Measurements from ENCODE around the gene RPUSD1. TPM values are rescaled to one million over a fixed set of nuclear protein-coding genes. Genes with fewer than 3 reads are reported as not detected.

Gene RPUSD1
- total and polyA plus RNA-seq, 2 of the 13 experiments (the other 11 are each of a cell fraction or from before 2014, with no cell fraction given): 13.1 to 26.2 TPM

DNA sequence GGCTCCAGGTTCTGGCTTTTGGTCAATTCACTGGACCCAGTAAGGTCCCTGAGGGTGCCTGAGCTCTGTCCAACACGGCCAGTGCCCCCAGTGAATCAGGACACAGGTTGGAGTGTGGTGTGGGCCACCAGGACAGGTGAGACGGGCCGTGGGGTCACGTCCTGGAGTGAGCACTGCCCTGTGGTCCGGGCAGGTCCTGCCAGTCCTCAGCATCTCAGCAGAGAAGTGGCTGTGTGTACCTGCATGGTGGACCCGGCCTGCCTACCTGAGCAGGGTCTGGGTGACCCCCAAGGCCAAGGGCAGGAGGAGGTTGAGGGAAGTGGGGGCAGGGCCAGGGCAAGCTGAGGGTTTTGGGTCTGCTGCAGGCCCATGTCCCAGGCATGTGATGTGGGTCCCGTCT is 14.3 kb upstream of the RPUSD1 start:
- intact Hi-C loops (cut with micrococcal nuclease; ENCODE audit: unreplicated experiment): no loop called here
- H3K79me2 ChIP-seq (ENCODE audit: insufficient read depth, low read length): no peaks in the 10 kb centered on the region
- H3K27ac ChIP-seq (ENCODE audit: extremely low read length, insufficient read depth, low read length): no peak overlapping the region
- no peak overlapping the region for H3K9ac ChIP-seq (ENCODE audit: insufficient read depth, low read depth, low read length)
- H3K36me3 ChIP-seq (replicated peaks in 1 of 2; ENCODE audit: control insufficient read depth in 1 of 2, insufficient read depth in 2 of 2, low read length in 2 of 2): no peaks in the 10 kb centered on the region
- no peak for FAIRE-seq
- no peak overlapping the region for H3K4me3 ChIP-seq (replicated peaks in 1 of 3; ENCODE audit: insufficient read depth in 1 of 3, low read depth in 2 of 3, low read length in 3 of 3)
- H3K4me1 ChIP-seq (ENCODE audit: insufficient read depth, low read length): no peaks in the 10 kb centered on the region
- DNase-seq (ENCODE audit: low spot score): no peak
- H4K20me1 ChIP-seq (ENCODE audit: insufficient read depth, low read length): no peaks in the 10 kb centered on the region
- BruUV-seq (replicated peaks): no TSS peak
- 0% methylated on average over 2 of the region's 7 CpGs for WGBS (ENCODE audit: low lambda C conversion rate)
- no peak overlapping the region for H3K4me2 ChIP-seq (ENCODE audit: low read depth, low read length)
- ATAC-seq: peak; percentile 5; the same call in 1 of the 3 replicates
- in situ Hi-C loops (cut with HindIII; ENCODE audit: extremely low pct_ligation_motif_present, low pct_unique_long_range_greater_than_20kb): loop anchor here (25.0 kb wide), 1 partner anchor 410 kb away; no protein-coding TSS in a partner anchor
- POLR2A ChIA-PET: no interaction called here
- no peak overlapping the region for H2AFZ ChIP-seq (ENCODE audit: low read length)
- TF ChIP-seq SP5 (CRISPR knock-in tag; IDR thresholded peaks at IDR 0.05; ENCODE audit: borderline replicate concordance, low read depth) (no peak), RBM39 (IDR thresholded peaks at IDR 0.05; ENCODE audit: low read depth, low read length, poor library complexity, severe bottlenecking) (no peak), MXI1 (IDR thresholded peaks at IDR 0.05; ENCODE audit: borderline replicate concordance, low read depth, low read length) (no peak), PAF1 (CRISPR knock-in tag; IDR thresholded peaks at IDR 0.05) (no peak), ETV6 (CRISPR knock-in tag; conservative IDR thresholded peaks at IDR 0.05) (no peak), ZNF776 (CRISPR knock-in tag; IDR thresholded peaks at IDR 0.05) (no peak)
- TF ChIP-seq, protein P1, sequence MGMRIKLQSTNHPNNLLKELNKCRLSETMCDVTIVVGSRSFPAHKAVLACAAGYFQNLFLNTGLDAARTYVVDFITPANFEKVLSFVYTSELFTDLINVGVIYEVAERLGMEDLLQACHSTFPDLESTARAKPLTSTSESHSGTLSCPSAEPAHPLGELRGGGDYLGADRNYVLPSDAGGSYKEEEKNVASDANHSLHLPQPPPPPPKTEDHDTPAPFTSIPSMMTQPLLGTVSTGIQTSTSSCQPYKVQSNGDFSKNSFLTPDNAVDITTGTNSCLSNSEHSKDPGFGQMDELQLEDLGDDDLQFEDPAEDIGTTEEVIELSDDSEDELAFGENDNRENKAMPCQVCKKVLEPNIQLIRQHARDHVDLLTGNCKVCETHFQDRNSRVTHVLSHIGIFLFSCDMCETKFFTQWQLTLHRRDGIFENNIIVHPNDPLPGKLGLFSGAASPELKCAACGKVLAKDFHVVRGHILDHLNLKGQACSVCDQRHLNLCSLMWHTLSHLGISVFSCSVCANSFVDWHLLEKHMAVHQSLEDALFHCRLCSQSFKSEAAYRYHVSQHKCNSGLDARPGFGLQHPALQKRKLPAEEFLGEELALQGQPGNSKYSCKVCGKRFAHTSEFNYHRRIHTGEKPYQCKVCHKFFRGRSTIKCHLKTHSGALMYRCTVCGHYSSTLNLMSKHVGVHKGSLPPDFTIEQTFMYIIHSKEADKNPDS (CRISPR knock-in tag; IDR thresholded peaks at IDR 0.05): no peak
- TF ChIP-seq, protein P2, sequence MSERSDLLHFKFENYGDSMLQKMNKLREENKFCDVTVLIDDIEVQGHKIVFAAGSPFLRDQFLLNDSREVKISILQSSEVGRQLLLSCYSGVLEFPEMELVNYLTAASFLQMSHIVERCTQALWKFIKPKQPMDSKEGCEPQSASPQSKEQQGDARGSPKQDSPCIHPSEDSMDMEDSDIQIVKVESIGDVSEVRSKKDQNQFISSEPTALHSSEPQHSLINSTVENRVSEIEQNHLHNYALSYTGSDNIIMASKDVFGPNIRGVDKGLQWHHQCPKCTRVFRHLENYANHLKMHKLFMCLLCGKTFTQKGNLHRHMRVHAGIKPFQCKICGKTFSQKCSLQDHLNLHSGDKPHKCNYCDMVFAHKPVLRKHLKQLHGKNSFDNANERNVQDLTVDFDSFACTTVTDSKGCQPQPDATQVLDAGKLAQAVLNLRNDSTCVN (CRISPR knock-in tag; IDR thresholded peaks at IDR 0.05; ENCODE audit: borderline replicate concordance): no peak
- H3K27me3 ChIP-seq (ENCODE audit: control insufficient read depth in 1 of 2, insufficient read depth in 2 of 2, low read length in 2 of 2): peaks cover 28 to 54% of the 10 kb centered on the region in 2 experiments
- CTCF ChIA-PET (ENCODE audit: low intra/inter-chr PET ratio, low total read pairs): no interaction called here
- H3K9me3 ChIP-seq (ENCODE audit: low read length): no peaks in the 10 kb centered on the region
